ENCODE data around the gene KCNIP2.

The KCNIP2 gene

DNA sequence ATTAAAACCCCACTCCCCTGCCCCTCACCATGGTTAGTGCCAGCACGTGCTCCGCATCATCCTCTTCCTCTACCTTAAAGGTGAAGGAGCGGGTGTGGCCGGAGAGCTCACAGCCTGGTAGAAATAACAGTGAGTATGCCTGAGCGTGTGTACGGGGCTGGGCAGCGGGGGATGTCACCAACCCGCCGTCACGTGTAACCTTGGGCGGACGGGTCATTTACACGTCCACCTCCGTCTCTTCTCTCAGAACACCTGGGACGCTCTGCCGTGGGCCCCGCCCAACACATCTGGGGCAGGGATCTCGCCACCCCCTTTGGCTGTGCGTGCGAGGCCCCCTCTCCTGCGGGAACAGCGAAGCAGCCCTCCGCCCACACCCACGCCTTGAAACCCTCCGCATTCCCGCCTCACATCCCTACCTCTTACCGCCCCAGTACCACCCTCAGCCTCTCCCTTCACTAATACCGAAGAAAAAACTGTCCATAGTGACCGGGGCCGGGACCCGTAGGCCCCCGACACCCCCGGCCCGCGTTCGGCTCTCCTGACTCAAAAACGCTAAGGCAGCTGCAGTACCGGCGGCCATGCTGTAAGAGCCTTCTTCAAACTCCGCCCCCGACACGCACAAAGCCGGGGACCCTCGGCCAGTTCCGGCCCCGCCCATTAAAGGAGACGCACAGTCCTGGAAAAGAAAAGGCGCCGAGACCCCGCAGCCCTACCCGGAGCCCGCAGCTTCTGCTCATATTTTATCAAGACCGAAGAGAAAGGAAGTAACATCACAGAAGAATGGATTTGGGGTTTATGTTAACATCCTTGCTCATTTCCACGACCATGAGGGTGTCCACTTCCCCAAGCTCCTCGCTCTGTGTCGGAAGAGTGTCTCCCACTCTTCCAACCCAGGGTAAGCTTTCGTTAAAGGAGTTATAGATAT is 60.5 kb downstream of the KCNIP2 start, which contains the start of gene NPM3:
Gene NPM3, minus strand, starts transcription at position 636 of the 925 bp plus-strand sequence. Its CDS starts 56 bp downstream, at position 580.
- peak within 1 kb of the TSS; percentile 31 for H3K27ac ChIP-seq (ENCODE audit: low read length)
- H3K36me3 ChIP-seq (ENCODE audit: control insufficient read depth in 2 of 2, insufficient read depth in 2 of 2, low read length in 2 of 2), result peaks cover 22 to 30% of the 10 kb centered on the region in 2 donors
- H3K27me3 ChIP-seq (ENCODE audit: control insufficient read depth in 1 of 2, insufficient read depth in 2 of 2, low read length in 2 of 2), result peaks cover 14 to 23% of the 10 kb centered on the region in 2 donors
- H3K4me1 ChIP-seq (ENCODE audit: control insufficient read depth, insufficient read depth, low read length), result peaks cover 50% of the 10 kb centered on the region
- H3K9ac ChIP-seq (ENCODE audit: low read length in 2 of 2), result peak within 1 kb of the TSS; percentile 79 to 85
- H3K4me3 ChIP-seq (ENCODE audit: low read length in 2 of 2), result peak within 1 kb of the TSS; percentile 86 to 89
- no peaks in the 10 kb centered on the region for H3K9me3 ChIP-seq (ENCODE audit: control insufficient read depth in 2 of 2, low read length in 2 of 2)

DNA sequence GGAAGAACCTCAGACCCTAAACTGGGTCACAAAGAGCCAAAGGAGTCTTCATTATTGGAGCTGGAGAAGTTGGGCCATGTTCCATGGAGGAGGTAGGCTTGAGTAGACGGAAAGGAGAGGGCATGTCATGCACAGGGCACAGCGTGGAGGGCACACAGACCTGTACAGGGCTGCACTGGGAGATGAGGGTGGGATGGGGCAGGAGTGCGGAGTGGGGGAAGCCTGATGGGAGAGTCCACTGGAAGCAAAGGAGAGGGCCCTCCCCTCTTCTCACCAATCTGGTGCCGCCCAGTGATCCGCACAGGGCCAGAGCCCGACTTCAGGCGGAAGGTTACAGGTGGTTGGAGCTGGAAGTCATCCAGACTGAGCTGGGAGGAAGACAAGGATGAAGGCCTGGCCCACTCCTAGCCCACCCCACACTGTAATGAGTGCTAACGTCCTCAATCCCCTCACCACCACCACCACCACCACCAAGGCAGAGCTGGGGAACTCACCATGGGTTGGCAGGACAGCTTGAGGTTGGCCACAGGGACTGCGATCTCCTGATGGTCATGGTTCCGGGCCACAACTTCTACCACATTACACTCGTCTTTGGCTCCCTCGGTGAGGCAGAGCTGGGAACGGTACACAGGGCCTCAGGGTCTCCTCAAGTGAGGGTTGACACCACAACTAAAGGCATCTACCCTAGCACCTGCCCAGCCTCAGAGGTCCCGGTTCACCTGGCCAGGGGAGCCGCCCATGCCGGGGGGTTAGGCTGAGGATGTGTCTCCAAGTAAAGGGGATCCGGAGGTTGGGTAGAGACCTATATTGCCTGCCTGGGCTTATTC is 61.4 kb downstream of the KCNIP2 start:
- peaks cover 18 to 26% of the 10 kb centered on the region in 2 donors for H3K36me3 ChIP-seq (ENCODE audit: control insufficient read depth in 2 of 2, insufficient read depth in 2 of 2, low read length in 2 of 2)
- peak overlapping the region; percentile 86 to 89 for H3K4me3 ChIP-seq (ENCODE audit: low read length in 2 of 2)
- H3K9me3 ChIP-seq (ENCODE audit: control insufficient read depth in 2 of 2, low read length in 2 of 2), result no peaks in the 10 kb centered on the region
- peaks cover 22 to 32% of the 10 kb centered on the region in 2 donors for H3K27me3 ChIP-seq (ENCODE audit: control insufficient read depth in 1 of 2, insufficient read depth in 2 of 2, low read length in 2 of 2)
- H3K27ac ChIP-seq (ENCODE audit: low read length), result no peak overlapping the region
- H3K4me1 ChIP-seq (ENCODE audit: control insufficient read depth, insufficient read depth, low read length), result peaks cover 50% of the 10 kb centered on the region
- peak overlapping the region; percentile 79 to 85 for H3K9ac ChIP-seq (ENCODE audit: low read length in 2 of 2)

DNA sequence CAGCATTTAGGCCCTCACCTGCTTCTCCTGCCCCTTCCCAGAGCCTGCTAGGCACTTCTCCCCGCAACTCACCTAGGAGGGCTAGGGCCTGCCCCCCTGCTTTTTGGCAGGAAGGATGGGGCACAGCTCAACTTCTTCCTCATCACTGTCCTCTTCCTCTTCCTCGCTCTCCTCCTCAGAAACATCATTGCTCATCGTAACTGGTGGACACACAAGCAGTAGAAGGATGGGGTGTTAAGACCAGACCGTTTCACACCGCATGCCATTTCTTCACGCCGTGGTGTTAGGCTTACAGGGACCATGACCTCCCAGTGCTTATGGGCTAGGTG is 62.0 kb downstream of the KCNIP2 start:
- Histone ChIP-seq H3K4me1 (ENCODE audit: control insufficient read depth, insufficient read depth, low read length) (peaks cover 50% of the 10 kb centered on the region), H3K9ac (ENCODE audit: low read length in 2 of 2) (no peak overlapping the region)

DNA sequence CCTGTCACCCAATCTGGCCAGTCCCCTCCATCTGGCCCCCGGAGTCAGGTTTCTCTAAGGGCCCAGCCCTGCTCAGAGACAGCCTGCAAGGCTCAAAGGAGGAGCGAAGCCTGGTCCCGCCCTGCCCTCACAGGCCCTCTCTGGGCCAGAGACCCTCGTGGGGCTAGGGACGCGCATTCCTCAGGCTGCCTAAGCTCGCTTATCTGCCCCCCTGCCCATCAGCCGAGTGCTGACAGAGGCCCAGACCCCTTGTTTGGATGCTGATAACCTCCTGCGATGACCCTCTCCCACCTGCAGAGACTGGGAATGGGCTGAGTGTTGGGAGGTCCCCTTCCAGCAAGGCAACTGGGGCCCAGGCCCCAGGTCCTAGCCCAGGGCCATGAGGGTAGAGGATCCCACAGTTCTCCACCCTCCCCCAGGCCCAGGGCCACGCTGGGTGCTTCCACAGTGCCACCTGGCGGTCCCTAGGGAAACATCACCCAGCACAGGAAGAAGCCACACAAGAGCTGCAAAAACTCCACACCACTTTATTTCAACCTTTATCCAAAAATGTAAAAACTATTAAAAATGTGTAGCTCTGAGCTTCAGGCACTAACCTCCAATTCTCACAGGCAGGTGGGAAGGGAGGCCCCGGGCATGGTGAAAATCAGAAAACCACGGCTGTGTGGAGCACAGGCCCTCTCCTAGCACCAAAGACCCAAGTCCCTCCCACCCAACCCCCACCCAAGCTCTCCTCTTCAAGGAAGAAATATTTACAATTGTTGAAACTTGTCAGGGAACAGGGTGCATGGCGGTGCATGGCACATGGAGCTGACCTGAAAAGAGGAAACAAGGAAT is 62.6 kb downstream of the KCNIP2 start:
- H3K9ac ChIP-seq (ENCODE audit: low read length in 2 of 2), result no peak overlapping the region
- no peak overlapping the region for H3K27ac ChIP-seq (ENCODE audit: low read length)
- H3K4me3 ChIP-seq (ENCODE audit: low read length in 2 of 2), result no peak overlapping the region
- peaks cover 27 to 41% of the 10 kb centered on the region in 2 donors for H3K27me3 ChIP-seq (ENCODE audit: control insufficient read depth in 1 of 2, insufficient read depth in 2 of 2, low read length in 2 of 2)
- peaks cover 54% of the 10 kb centered on the region for H3K4me1 ChIP-seq (ENCODE audit: control insufficient read depth, insufficient read depth, low read length)
- H3K36me3 ChIP-seq (ENCODE audit: control insufficient read depth in 2 of 2, insufficient read depth in 2 of 2, low read length in 2 of 2), result peaks cover 11 to 19% of the 10 kb centered on the region in 2 donors
- H3K9me3 ChIP-seq (ENCODE audit: control insufficient read depth in 2 of 2, low read length in 2 of 2), result no peaks in the 10 kb centered on the region

More for the DNA sequence above, 62.0 kb downstream of the KCNIP2 start:
- Histone ChIP-seq H3K9me3 (ENCODE audit: control insufficient read depth in 2 of 2, low read length in 2 of 2) (no peaks in the 10 kb centered on the region), H3K27ac (ENCODE audit: low read length) (no peak overlapping the region), H3K27me3 (ENCODE audit: control insufficient read depth in 1 of 2, insufficient read depth in 2 of 2, low read length in 2 of 2) (peaks cover 27 to 38% of the 10 kb centered on the region in 2 donors), H3K4me3 (ENCODE audit: low read length in 2 of 2) (peak overlapping the region in 1 of 2 donors; percentile 86), H3K36me3 (ENCODE audit: control insufficient read depth in 2 of 2, insufficient read depth in 2 of 2, low read length in 2 of 2) (peaks cover 15 to 22% of the 10 kb centered on the region in 2 donors)

DNA sequence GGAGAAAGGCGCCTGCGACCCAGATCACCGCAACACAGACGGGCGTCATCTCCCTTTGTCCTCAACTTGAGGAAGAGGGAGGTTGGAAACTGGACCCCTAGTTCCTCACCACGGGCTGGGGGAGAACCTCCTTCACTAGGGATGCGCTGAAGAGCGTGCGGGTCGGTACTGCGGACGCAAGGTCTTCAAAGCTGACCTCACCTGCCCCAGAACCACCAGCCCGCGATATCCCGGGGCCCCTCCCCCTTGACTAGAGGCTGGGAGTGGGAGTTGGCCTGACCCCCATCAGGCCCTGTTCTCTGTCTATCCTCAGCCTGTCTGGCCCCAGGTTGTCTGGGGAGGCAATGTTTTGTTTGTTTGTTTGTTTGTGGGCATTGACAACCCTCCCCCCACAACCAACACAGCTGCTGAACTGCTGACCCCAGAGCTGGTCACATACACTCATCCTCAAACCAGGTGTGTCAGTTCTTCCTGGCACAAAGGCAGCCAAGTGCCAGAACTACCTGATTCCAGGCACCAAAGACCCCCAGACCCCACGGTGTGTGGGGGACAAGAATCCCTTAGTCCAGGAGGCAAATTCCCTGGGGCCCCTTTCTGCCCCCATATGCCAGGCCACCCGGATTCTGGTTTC is 63.3 kb downstream of the KCNIP2 start:
- peaks cover 5 to 11% of the 10 kb centered on the region in 2 donors for H3K36me3 ChIP-seq (ENCODE audit: control insufficient read depth in 2 of 2, insufficient read depth in 2 of 2, low read length in 2 of 2)

DNA sequence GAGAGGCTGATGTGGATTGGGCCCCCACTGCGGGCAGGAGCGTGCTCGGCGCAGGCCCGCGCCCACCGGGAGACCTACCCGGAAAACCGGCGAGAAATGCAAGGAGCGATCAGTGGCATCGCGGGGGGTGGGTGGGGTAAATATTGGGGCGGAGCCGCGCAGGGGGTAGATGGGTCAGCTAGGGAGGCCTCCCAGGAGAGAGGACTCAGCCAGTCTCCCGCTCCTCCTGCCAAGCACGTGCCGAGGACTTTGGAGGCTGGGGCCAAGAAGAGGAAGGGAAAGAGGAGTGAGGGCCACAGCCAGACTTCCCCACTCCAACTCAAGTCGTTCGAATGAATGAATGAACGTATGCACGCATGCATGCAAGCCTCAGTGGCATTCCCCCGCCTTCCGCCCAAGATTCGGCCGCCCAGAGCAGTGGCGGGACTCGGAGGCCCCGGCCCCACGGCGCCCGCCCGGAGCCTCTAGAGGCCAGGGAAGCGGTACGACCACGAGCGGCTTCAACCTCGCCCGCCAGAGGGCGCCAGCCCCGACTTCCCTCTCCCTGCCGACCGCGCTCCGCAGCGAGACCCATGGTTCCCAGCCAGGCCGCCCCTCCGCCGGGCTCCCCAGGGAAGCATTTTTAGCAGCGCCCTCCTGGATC is 63.9 kb downstream of the KCNIP2 start:
- Histone ChIP-seq H3K9ac (ENCODE audit: low read length in 2 of 2) (peak overlapping the region in 1 of 2 donors; percentile 39), H3K27me3 (ENCODE audit: control insufficient read depth in 1 of 2, insufficient read depth in 2 of 2, low read length in 2 of 2) (peaks cover 35 to 51% of the 10 kb centered on the region in 2 donors), H3K4me3 (ENCODE audit: low read length in 2 of 2) (peak overlapping the region; percentile 63 to 72), H3K9me3 (ENCODE audit: control insufficient read depth in 2 of 2, low read length in 2 of 2) (no peaks in the 10 kb centered on the region), H3K27ac (ENCODE audit: low read length) (no peak overlapping the region), H3K4me1 (ENCODE audit: control insufficient read depth, insufficient read depth, low read length) (peaks cover 62% of the 10 kb centered on the region), H3K36me3 (ENCODE audit: control insufficient read depth in 2 of 2, insufficient read depth in 2 of 2, low read length in 2 of 2) (peaks cover 3 to 5% of the 10 kb centered on the region in 2 donors)

More for the DNA sequence above, 63.3 kb downstream of the KCNIP2 start:
- Histone ChIP-seq H3K4me1 (ENCODE audit: control insufficient read depth, insufficient read depth, low read length) (peaks cover 57% of the 10 kb centered on the region), H3K27me3 (ENCODE audit: control insufficient read depth in 1 of 2, insufficient read depth in 2 of 2, low read length in 2 of 2) (peaks cover 29 to 44% of the 10 kb centered on the region in 2 donors), H3K9me3 (ENCODE audit: control insufficient read depth in 2 of 2, low read length in 2 of 2) (no peaks in the 10 kb centered on the region), H3K4me3 (ENCODE audit: low read length in 2 of 2) (peak overlapping the region; percentile 63 to 72), H3K27ac (ENCODE audit: low read length) (no peak overlapping the region), H3K9ac (ENCODE audit: low read length in 2 of 2) (no peak overlapping the region)

DNA sequence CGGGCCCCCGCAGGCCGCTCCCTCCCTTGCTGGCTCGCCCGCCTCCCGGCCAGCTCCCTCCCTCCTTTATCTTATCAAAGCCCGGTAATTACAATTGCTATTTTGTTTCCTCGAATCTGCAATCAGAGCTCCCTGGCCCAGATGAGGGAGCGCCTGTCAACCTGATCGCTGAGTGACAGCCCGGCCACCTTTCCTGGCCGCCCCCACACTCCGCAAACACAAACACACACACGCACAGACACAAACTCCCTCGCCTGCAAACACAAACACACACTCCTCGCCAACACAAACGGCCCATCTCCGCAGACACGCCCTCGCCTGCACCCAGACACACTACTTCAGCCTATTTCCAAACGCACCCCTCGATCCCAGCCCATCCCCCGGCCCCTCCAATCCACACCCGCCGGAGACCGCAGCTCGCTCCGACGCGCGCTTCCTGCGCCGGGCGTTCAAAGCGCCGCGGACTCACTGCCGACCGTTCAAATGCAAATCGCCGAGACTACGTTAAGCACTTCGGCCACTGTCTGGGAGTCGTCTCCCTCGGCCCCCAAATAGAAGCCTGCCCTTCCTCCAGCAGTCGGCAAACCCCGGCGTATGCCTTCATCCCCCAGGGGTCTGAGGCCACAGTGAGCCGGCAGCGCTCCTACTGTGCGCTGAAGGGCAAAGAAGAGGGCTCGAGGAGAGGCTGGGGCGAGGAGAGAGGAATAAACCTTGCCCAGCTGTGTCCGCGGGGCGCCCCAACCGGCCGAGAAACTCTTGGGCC is 64.6 kb downstream of the KCNIP2 start:
- Histone ChIP-seq H3K27me3 (ENCODE audit: control insufficient read depth in 1 of 2, insufficient read depth in 2 of 2, low read length in 2 of 2) (peaks cover 41 to 58% of the 10 kb centered on the region in 2 donors), H3K36me3 (ENCODE audit: control insufficient read depth in 2 of 2, insufficient read depth in 2 of 2, low read length in 2 of 2) (no peaks in the 10 kb centered on the region), H3K9ac (ENCODE audit: low read length in 2 of 2) (peak overlapping the region in 1 of 2 donors; percentile 5), H3K4me1 (ENCODE audit: control insufficient read depth, insufficient read depth, low read length) (peaks cover 61% of the 10 kb centered on the region), H3K9me3 (ENCODE audit: control insufficient read depth in 2 of 2, low read length in 2 of 2) (no peaks in the 10 kb centered on the region), H3K4me3 (ENCODE audit: low read length in 2 of 2) (peak overlapping the region; percentile 63 to 72), H3K27ac (ENCODE audit: low read length) (no peak overlapping the region)

DNA sequence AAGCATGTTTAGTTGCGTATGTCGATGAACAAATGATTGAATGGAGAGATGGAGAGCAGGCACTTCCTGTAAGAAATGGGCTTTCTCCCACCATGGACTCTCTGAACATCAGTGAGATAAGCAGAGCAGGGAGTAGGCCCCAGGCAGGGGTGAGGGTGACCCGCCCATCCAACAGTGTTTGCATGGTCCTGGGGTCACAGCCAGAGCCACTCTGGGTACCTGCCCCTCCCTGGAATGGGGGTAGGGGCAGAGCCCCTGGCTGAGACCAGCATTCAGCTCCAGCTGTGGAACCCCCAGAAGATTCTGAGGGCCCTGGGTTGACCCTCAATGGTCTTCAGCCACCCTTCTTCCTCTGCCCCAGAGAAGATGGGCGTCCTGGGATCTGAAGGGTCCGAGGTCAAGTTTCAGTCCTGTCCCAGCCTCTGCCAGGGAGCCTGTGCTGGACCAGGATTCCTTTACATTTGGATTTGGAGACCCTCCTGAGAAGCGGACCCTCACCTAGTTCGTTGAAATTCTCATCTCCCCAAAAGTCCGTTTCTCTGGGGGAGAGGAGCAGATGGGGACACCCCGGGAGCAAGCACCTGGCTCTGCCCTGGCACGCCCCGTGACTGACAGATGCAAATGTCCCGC is 65.3 kb downstream of the KCNIP2 start:
- no peak overlapping the region for H3K9ac ChIP-seq (ENCODE audit: low read length in 2 of 2)
- peaks cover 47 to 65% of the 10 kb centered on the region in 2 donors for H3K27me3 ChIP-seq (ENCODE audit: control insufficient read depth in 1 of 2, insufficient read depth in 2 of 2, low read length in 2 of 2)
- no peak overlapping the region for H3K27ac ChIP-seq (ENCODE audit: low read length)
- no peaks in the 10 kb centered on the region for H3K36me3 ChIP-seq (ENCODE audit: control insufficient read depth in 2 of 2, insufficient read depth in 2 of 2, low read length in 2 of 2)
- H3K9me3 ChIP-seq (ENCODE audit: control insufficient read depth in 2 of 2, low read length in 2 of 2), result no peaks in the 10 kb centered on the region
- peaks cover 54% of the 10 kb centered on the region for H3K4me1 ChIP-seq (ENCODE audit: control insufficient read depth, insufficient read depth, low read length)
- H3K4me3 ChIP-seq (ENCODE audit: low read length in 2 of 2), result no peak overlapping the region

Data from stomach smooth muscle (tissue), 2 donors.